ENCODE data around the gene TEX12.
"Not testable (repeated sequence)": the region's sequence is repeated elsewhere in the genome, so short reads cannot be mapped to it uniquely, and the experiment has no call there.

Gene TEX12

DNA sequence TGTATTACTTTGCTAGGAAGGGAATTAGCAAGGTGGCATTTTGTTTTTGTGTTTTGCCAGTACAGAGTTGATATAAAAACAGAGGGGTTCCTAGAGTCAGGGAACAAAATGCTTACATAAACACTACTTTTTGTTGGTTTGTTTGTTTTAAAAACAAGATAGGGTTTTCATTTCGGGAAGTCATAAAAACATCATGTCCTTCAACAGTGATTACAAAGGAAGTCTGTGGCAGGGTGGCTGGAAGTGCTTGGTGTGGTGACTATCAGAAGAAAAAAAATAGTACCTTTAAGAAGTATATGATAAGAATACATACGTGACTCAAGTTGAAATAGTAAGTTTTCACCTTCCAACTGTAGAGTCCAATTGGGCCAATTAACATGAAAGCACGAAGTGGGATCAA, 2.1 kb upstream of the TEX12 start:
- no peak for DNase-seq

DNA sequence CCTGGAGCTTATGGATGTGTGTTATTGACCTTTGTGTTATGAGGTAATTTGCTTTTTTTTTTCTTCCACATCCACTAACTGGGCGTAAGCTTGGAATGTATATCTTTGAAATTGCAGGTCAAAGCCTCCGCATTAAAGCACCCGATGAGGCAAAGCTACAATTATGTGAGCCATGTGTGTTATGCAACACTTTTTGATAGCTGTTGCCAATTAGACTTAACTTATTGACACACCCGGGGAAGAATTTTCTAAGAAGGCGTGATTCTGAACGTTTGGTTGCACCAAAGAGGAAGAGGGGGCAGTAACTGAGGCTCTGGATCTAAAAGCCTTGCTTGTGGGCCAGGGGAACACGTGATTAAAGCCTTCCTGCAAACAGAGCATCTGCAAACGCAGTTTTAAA, 610 bp upstream of the TEX12 start:
- DNase-seq = no peak

DNA sequence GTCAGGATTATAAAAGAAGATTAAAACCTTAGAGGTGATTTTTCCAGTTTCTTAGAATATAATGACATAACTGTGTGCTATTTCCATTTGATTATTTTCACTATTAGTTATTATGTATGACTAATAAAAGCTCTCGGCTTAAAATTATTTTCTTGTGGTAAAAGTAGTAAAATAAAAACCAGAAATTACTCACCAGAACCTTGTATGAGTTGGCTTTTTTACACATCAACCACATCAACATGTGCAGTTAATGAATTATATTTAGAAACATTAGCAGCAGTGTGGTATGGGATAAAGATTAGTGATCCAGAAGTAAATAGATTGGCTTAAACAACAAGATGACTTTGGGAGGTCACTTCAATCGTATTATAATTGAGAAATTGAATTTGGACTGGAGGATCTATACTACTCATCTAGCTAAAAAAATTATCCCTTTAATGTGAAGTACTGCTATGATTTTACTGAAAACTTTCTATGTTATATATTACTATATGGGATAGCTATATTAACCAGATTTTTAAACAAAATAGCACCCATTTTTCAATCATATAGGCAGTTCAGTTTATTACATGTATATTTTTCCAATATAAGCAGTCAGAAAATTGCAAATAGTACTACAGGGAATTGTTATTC, 5.3 kb downstream of the TEX12 start:
- no peak for DNase-seq

DNA sequence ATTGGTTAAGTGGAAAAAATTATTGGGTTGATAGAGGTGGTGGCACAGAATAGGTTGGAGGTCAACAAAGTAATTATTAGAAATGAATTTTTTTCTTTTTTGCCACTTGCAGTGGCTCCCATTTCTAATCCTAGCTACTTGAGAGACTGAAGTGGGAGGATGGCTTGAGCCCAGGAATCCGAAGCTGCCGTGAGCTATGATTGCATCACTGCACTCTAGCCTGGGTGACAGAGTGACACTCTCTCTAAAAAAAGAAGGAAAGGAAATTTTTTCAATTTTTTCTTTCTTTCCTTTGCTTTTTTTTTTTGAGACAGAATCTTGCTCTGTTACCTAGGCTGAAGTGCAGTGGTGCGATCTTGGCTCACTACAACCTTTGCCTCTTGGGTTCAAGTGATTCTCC, 6.0 kb downstream of the TEX12 start:
- no peak for DNase-seq

DNA sequence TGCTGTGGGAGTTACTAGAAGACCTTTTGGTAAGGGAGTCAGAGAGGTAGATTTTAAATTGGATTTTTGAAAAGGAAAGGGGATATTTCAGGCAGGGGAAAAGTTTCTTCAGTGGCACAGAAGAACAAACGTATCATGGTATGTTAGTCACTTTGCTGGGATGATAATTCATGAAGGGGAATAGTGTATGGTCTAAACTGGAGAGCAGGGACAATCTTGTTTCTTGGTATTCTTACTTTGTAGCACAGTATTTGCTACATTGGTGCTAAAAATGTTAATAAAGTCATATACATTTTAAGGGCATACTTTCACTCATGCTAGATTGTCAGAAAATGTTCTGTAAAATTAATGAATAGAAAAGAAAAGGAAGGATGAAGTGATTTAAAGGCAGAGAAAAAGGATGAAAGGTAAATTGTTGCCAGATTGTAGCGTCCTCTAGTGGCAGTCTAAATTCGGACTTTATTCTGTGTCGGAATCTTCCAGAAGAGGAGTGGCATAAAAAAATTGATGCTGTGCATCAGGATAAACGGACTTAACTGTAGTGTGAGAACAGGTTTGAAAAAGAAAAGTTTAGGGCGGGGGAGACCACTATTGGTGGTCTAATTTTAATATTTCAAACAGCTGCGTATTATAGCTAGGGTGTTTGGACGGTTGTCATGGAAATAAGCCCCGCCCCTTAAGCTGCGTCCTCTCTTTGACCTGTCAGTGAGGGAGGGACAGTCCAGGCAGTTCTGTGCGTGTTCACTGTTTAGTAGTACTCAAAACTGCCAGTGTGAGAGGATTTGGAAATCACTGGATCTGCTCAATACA, 7.8 kb downstream of the TEX12 start, which contains the start of gene BCO2:
TSS of gene BCO2 (plus strand) at position 724 of the 810 bp plus-strand sequence. CDS start 90 bp downstream, outside the sequence.
- DNase-seq = peak; percentile 51

DNA sequence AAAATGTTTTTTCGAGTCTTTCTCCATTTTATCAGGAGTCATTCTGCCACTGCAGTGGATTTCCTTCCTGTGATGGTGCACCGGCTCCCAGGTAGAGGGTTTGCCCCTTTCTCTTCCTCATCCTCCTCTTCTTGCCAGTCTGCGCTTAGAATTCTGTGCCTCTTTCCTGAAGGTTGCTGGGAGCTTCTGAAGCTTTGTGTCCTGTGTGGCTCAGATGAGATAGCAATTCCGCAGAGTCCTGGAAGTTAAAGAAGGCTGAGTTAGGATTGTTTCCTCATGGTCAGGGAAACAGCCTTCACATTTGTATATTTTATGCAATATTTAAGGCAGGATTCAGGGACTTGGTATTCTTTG, 8.4 kb downstream of the TEX12 start:
- no peak for DNase-seq

DNA sequence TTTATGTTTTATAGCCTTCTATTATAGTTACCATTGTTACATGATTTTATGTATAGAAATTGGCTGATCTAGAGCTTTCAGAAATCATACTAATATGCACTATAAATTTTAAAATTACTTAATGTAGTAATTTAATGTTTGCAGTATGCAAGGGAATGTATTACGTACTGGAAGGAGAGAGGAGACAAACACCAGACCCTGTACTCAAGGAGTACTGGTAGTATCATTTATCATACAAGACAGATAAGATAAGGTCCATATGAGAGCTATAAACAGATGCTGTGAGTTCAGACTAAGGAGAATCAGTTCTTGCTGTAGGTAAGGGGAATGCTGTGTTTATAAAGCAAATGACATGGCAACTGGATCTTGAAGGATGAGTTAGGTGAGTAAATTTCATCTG, 8.9 kb downstream of the TEX12 start:
- no peak for DNase-seq

DNA sequence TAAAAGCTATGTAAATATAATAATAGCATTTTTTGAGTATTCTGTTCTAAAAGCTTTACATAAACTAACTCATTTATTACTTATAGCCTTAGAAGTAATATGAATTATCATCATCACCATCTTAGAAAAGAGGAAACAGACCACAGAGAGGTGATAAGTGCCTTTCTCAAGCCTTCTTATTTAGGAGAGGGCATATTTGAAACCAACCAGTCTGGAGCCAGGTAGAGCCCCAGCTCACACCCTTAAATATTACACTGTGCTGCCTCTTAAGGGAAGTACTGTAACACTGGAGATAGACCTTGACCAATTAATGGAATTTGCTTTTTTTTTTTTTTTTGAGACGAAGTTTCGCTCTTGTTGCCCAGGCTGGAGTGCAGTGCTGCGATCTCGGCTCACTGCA, 10.4 kb downstream of the TEX12 start:
- no peak for DNase-seq

DNA sequence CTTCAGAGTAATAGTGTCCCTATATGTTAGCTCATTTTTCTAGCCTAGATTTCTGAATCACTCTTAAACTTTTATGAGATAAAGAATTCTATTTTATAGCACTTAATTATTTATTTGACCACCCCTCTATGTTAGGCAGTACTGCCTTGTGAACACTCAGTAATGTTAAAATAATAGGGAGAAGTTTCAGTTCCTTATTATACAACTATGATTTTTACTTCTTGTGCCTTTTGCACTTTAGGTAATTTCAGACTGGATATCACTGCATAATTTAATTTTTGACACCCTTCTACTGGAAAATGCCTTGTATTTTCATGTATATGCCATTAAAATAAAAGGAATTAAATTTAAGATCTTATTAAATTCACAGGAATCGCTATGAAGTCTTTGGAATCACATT, 11.3 kb downstream of the TEX12 start:
- DNase-seq = no peak

DNA sequence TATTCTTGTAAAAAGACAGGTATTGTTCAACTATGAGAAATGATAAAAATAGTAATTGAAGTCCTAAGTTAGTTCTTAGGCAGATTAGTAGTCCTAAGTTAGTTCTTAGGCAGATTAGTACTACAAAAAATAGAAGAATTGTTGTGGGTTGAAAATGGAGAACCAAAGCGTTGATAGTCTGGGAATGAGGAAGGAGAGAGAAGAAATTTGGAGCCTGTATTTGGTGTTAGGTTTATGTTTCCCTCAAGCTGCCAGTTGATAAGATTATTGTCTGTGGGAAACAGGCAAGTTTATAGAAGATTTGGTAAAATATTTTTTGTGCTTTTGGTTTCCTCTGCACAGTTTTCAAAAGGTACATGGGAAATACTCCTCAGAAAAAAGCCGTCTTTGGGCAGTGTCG, 11.8 kb downstream of the TEX12 start:
- no peak for DNase-seq

DNA sequence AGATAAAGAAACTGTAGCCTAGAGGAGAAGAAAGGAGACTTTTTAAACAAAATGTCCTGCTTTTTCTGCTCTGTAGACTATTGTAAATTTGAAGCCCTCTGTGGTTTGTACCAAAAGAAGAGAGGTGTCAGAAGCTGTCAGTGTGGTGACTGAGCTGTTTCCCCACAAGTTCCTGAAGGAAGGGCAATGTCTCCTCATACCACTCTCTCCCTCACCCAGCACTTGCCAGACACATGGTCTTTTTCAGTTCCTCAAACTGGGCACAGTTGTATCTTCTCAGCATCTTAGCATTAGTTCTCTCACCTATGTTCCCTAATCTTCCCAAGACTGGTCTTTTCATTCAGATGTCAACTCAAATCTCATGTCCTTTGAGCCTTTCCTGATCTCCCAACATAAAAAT, 12.4 kb downstream of the TEX12 start:
- DNase-seq = no peak

DNA sequence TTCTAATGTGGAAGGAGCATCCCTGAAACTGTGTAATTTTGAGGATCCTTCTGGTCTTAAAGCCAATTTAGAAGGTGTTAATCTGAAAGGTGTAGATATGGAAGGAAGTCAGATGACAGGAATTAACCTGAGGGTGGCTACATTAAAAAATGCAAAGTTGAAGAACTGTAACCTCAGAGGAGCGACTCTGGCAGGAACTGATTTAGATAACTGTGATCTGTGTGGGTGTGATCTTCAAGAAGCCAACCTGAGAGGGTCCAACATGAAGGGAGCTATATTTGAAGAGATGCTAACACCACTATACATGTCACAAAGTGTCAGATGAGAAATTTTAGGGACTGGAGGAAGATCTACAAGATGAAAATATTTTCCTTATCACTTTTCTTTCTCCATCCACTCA, 15.7 kb downstream of the TEX12 start:
- no peak for DNase-seq

DNA sequence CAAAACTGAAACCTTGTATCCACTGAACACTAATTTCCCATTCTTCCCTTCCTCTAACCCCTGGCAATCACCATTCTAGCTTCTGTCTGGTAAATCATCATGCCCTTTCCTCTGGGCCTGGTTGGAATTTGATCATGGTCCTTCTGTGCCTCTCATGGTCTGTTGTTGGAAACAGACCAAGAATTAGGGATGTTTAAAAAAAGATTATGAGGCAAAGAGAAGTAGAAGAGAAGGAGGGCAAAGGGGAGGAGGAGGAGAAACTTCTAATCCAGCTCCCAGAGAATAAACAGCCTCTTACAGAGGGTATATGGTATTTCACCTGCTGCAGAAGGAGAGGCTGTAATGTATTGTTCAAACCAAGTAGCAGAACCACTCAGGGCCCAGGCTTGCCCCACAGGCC, 18.7 kb downstream of the TEX12 start:
- no peak for DNase-seq

DNA sequence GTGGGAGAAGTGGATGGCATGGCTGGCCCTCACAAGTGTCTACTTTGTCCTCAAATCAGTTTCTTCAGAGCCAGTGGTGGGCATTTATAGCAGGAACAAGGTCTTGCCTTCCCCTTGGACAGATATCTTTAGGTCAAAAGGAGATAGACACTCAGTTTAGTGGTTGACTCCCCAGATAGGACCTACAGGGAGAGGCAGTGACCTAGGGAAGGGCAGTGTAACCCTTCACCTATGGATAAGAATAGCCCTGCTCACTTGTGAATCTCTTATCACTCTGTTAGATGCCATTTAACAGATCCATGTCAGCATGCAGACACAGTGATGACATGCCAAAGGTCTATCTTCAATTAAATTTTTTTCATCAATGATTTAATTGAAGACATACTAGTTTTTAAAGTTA, 19.1 kb downstream of the TEX12 start:
- no peak for DNase-seq

DNA sequence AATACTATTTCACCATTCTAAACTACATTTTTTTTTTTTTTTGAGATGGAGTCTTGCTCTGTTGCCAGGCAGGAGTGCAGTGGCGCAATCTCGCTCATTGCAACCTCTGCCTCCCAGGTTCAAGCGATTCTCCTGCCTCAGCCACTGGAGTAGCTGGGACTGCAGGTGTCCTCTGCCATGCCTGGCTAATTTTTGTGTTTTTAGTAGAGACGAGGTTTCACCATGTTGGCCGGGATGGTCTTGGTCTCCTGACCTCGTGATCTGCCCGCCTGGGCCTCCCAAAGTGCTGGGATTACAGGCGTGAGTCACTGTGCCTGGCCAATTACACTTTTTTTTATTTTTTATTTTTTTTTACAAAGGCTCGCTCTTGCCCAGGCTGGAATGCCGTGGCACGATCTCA, 27.9 kb downstream of the TEX12 start:
- not testable (repeated sequence) for DNase-seq

DNA sequence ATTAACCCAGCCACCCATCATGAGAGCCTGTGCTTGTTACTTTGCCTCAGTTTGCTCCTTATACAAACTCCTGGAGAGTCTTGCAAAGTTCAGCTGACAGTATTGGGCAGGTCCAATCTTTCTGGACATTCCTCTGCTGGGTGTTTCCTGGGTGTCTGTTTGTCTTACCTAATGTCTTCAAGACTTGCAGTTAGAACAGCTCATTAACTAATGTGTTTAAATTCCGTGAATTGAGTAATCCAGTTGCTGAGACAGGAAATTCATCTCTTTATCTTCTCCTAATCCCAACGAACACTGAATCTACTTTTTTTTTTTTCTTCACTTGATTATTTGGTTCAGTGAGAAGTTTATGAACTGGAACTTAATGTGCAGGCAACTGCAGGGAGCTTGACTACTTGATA, 28.8 kb downstream of the TEX12 start:
- DNase-seq = no peak

DNA sequence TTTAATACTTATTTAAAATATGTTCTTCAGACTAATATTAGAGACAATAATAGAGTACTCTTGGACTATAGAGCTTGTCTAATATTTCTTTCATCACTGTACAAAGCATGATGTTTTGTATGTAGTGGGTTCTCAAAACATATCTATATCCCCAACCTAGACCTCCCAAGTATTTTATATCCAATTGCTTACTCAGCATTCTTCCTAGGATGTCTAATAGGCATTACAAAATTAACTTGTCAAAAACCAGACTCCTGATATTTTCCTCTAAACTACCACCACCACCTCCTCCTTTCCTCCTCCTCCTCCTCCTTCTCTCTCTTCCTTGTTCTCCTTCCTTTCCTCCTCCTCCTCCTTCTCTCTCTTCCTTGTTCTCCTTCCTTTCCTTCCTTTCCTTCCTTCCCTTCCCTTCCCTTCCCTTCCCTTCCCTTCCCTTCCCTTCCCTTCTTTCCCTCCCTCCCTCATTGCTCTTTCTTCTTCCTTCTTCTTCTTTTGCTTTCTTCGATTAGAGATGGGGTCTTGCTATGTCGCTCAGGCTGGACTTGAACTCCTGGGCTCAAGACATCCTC, 29.4 kb downstream of the TEX12 start:
- DNase-seq = no peak

DNA sequence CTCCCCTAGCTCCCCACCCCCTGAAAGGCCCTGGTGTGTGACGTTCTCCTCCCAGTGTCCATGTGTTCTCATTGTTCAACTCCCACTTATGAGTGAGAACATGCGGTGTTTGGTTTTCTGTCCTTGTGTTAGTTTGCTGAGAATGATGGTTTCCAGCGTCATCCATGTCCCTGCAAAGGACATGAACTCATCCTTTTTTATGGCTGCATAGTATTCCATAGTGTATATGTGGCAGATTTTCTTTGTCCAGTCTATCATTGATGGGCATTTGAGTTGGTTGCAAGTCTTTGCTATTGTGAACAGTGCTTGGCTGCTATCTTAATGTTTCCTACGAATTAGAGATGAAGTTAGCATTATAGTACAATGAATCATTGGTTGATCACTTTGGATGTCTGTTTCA, 31.9 kb downstream of the TEX12 start:
- DNase-seq = not testable (repeated sequence)

DNA sequence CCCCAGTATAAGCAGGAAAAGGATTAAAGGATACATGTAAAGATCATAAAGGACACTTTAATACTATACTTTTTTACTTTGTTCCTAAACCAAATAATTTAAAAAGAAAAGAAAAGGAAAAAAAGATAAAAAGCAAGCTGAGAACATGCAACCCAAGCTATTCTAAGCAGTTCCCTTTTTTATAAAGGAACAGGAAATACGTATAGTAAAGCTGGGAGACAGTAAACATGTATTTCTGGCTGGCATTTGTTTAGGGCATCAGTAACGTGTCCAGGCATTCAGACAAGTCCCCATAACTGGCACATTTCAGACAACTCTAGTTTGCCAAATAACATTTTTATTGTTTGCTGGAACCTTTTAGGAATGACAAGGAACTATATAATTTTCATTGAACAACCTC, 33.1 kb downstream of the TEX12 start:
- no peak for DNase-seq

DNA sequence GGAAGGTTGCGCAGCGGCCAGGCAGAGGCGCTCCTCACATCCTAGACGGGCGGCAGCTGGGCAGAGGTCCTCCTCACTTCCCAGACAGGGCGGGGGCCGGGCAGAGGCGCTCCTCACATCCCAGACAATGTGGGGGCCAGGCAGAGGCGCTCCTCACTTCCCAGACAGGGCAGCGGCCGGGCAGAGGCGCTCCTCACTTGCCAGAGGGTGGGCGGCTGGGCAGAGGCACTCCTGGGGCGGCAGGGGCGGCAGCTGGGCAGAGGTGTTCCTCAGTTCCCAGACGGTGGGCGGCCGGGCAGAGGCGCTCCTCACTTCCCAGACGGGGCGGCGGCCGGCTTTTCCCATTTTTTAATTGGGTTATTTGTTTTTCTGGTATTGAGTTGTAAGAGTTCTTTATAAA, 38.9 kb downstream of the TEX12 start:
- no peak for DNase-seq

DNA sequence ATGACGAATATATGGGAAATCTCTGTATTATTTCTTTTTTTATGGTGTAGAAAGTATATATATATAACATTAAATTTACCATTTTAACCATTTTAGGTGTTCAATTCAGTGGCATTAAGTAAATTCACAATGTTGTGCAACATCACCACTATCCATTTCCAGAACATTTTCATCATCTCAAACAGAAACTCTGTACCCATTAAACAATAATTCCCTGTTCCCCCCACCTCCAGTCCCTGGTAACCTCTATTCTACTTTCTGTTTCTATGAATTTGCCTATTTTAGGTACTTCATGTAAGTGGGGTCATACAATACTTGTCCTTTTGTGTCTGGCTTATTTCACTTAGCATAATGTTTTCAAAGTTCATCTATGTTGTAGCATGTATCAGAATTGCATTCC, 43.7 kb downstream of the TEX12 start:
- DNase-seq = no peak

DNA sequence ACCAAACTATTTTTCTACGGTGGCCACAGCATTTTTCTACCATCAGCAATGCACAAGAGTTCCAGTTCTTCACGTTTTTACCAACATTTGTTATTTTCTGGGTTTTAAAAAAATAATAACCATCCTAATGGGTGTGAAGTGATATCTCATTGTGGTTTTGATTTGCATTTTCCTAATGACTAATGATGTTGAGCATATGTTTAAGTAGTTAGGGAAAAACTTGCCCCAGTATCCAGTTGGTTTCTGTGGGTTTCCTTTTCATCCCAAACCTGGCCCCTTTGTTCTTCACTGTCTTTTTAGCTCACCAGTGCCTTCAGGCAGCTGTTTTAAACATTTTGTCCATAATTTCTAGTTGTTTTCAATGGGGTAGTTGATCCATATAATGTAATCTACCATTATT, 44.4 kb downstream of the TEX12 start:
- no peak for DNase-seq

DNA sequence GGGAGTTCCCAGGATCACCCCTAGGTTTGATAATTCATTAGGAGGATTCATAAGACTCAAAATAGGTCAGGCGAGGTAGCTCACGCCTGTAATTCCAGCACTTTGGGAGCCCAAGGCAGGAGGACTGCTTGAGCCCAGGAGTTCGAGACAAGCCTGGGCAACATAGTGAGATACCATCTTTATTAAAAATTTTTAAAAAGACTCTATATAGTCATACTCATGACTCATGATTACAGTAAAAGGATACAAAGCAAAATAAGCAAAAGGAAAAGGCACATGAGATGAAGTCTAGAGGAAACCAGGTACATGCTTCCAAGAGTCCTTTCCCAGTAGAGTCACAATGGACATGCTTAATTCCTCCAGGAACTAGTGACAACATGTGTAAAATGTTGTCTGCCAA, 45.1 kb downstream of the TEX12 start:
- no peak for DNase-seq

DNA sequence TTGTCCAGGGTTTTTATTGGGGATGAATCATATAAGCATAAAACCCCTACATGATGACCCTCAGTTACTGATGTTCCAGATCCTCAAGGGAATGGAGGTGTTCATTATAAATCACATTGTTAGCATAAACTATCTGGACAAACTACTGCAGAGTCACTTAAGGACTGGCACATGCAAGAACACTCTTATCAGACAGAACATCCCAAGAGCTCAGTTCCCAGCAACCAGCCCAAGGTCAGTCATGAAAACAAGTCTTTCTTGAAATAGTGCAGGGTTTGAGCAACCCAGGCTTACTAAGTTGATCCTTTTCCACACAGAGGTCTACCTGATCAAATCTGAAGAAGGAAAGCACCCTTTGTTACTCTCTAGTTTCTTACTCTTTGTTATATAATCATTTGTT, 45.5 kb downstream of the TEX12 start:
- no peak for DNase-seq

DNA sequence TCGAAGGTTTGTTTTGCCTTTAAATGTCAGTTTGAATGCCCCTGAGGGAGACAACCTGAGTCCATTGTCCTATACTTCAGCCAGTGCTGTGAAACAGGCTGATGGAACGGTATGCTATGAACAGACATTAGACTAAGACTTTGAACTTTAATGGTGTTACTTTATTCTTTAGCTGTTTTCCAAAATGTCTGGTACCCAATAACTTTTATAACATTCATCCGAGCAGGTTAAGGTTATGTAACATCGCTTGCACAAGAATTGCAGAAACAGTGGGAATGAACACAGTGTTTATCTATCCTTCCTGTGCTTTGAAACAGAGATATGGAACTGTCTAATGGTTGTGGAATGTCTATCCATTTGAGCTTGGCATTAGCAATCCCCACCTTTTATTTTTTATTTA, 46.6 kb downstream of the TEX12 start:
- no peak for DNase-seq

Measured in NCI-H1105 (cell line).